ENCODE measurements around the gene GIGYF1. TPM values are rescaled to one million over a fixed set of nuclear protein-coding genes. Genes with fewer than 3 reads are reported as not detected.
"Not testable (repeated sequence)": the region's sequence is repeated elsewhere in the genome, so short reads cannot be mapped to it uniquely, and the experiment has no call there.

Gene GIGYF1
- total RNA-seq, 4 donors from 2014 or later = 16.4 to 21.1 (median 16.6) TPM

DNA sequence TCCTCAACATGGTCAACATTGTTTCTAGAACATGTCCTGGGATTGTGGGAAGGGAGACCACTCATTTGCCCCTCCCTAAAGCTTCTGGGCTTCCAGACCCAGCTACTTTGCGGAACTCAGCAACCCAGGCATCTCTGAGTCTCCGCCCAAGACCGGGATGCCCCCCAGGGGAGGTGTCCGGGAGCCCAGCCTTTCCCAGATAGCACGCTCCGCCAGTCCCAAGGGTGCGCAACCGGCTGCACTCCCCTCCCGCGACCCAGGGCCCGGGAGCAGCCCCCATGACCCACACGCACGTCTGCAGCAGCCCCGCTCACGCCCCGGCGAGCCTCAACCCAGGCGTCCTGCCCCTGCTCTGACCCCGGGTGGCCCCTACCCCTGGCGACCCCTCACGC, 26.2 kb upstream of the GIGYF1 start, which contains the start of gene EPO:
Gene EPO (plus strand): TSS at position 190 of the 392 bp plus-strand sequence. CDS start 513 bp downstream, outside the sequence.
- H3K4me3 ChIP-seq = no peak within 1 kb of the TSS
- H3K36me3 ChIP-seq = no peaks in the 10 kb centered on the region
- in situ Hi-C loops (cut with MboI; ENCODE audit: low sequenced_read_pairs in 4 of 4) (loop anchor here in 2 of 4 donors (25.0 kb wide), 2 partner anchors 142 to 258 kb away; partner anchors contain the start of genes SLC12A9 (in 1 of the 2), SPACDR (in 1 of the 2) and TRIP6 (in 1 of the 2)), intact Hi-C loops (cut with DNase I; ENCODE audit: low total_unique reads) (no loop called here)
- no peak for ATAC-seq
- no peaks in the 10 kb centered on the region for H3K4me1 ChIP-seq
- no peak for TF ChIP-seq CTCF (IDR thresholded peaks at IDR 0.05 in 4 of 5, conservative IDR thresholded peaks at IDR 0.05 in 1 of 5)
- TF ChIP-seq POLR2A (IDR thresholded peaks at IDR 0.05) = no peak
- H3K27ac ChIP-seq = no peak within 1 kb of the TSS
- no peak for DNase-seq
- H3K27me3 ChIP-seq = peaks cover 28 to 36% (median 34%) of the 10 kb centered on the region in 3 donors
- H3K9me3 ChIP-seq = no peaks in the 10 kb centered on the region

GRCh38 chr7:100719523-100720278, 25.7 kb upstream of the GIGYF1 start:
- Histone ChIP-seq H3K27me3 (peaks cover 28 to 36% (median 34%) of the 10 kb centered on the region in 3 donors), H3K27ac (no peak overlapping the region), H3K4me1 (no peaks in the 10 kb centered on the region), H3K4me3 (no peak overlapping the region), H3K36me3 (no peaks in the 10 kb centered on the region), H3K9me3 (no peaks in the 10 kb centered on the region)
- intact Hi-C loops (cut with DNase I; ENCODE audit: low total_unique reads) (no loop called here), in situ Hi-C loops (cut with MboI; ENCODE audit: low sequenced_read_pairs in 4 of 4) (loop anchor here in 2 of 4 donors (25.0 kb wide), 2 partner anchors 143 to 257 kb away; partner anchors contain the start of genes SLC12A9 (in 1 of the 2), SPACDR (in 1 of the 2) and TRIP6 (in 1 of the 2))
- ATAC-seq (no peak), DNase-seq (no peak)
- no peak for TF ChIP-seq POLR2A (IDR thresholded peaks at IDR 0.05)
- no peak for TF ChIP-seq CTCF (IDR thresholded peaks at IDR 0.05 in 4 of 5, conservative IDR thresholded peaks at IDR 0.05 in 1 of 5)

DNA sequence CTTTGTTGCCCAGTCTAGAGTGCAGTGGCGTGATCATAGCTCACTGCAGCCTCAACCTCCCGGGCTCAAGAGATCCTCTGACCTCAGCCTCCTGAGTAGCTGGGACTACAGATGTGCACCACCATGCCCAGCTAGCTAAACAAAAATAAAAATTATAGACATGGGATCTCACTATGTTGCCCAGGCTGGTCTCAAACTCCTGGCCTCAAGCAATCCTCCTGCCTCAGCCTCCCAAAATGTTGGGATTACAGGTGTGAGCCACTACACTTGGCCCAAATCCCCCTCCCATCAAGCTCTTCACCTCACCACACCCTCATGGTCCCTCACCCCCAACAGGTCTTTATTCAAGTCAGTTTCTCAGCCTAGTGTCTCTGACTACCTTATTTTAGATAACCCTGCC, 23.0 kb upstream of the GIGYF1 start:
- DNase-seq; H3K36me3 ChIP-seq; H3K4me3 ChIP-seq; ATAC-seq; intact Hi-C loops (cut with DNase I; ENCODE audit: low total_unique reads); H3K9me3 ChIP-seq; H3K4me1 ChIP-seq; H3K27ac ChIP-seq: not testable (repeated sequence)
- peaks cover 28 to 29% (median 29%) of the 10 kb centered on the region in 3 donors for H3K27me3 ChIP-seq
- in situ Hi-C loops (cut with MboI; ENCODE audit: low sequenced_read_pairs in 4 of 4) = loop anchor here in 2 of 4 donors (25.0 kb wide), 2 partner anchors 145 to 255 kb away; partner anchors contain the start of genes SLC12A9 (in 1 of the 2), SPACDR (in 1 of the 2) and TRIP6 (in 1 of the 2)

- in situ Hi-C loops (cut with MboI; ENCODE audit: low sequenced_read_pairs in 4 of 4) (loop anchor here in 2 of 4 donors (25.0 kb wide), 2 partner anchors 148 to 252 kb away; partner anchors contain the start of genes SLC12A9 (in 1 of the 2), SPACDR (in 1 of the 2) and TRIP6 (in 1 of the 2)), intact Hi-C loops (cut with DNase I; ENCODE audit: low total_unique reads) (no loop called here)
- DNase-seq = no peak
Observed at GRCh38 chr7:100714725-100715124, 20.7 kb upstream of the GIGYF1 start.

More at GRCh38 chr7:100714725-100715124, 20.7 kb upstream of the GIGYF1 start:
- Histone ChIP-seq H3K36me3 (no peaks in the 10 kb centered on the region), H3K9me3 (no peaks in the 10 kb centered on the region), H3K4me1 (no peaks in the 10 kb centered on the region), H3K4me3 (no peak overlapping the region), H3K27ac (no peak overlapping the region), H3K27me3 (peaks cover 4 to 8% (median 7%) of the 10 kb centered on the region in 3 donors)
- TF ChIP-seq POLR2A (IDR thresholded peaks at IDR 0.05) = no peak
- no peak for TF ChIP-seq CTCF (IDR thresholded peaks at IDR 0.05 in 4 of 5, conservative IDR thresholded peaks at IDR 0.05 in 1 of 5)
- no peak for ATAC-seq
